Left lung (tissue), 10 donors: ENCODE results near the gene POLD3. TPM values are rescaled to one million over a fixed set of nuclear protein-coding genes. Genes with fewer than 3 reads are reported as not detected.

ENCODE experiments used
- ATAC-seq: fragments of 200-7000 bp; cut with Tn5 transposase; one replicate; pipeline ENCODE4 v1.9.1; 2020; ENCODE audit warnings: moderate library complexity
- DNase-seq, 4 donors: peaks; one replicate each; pipeline ENCODE4 v3.0.0-alpha.2; 2013 to 2020
- H3K27ac ChIP-seq, 2 donors: fragments of 200-600 bp; sonication (generic) in 1 of 2; one replicate each; pipeline versions ENCODE4 v1.5.0 to v1.8.0; 2020 to 2021
- H3K27me3 ChIP-seq, 2 donors: fragments of 200-600 bp; sonication (generic) in 1 of 2; one replicate each; pipeline versions ENCODE4 v1.5.0 to v1.8.0; 2020 to 2021
- H3K36me3 ChIP-seq, 2 donors: fragments of 200-600 bp; sonication (generic) in 1 of 2; one replicate each; pipeline versions ENCODE4 v1.5.0 to v1.8.0; 2020 to 2021
- H3K4me1 ChIP-seq, 2 donors: fragments of 200-600 bp; one replicate each; pipeline ENCODE4 v1.8.0; 2021
- H3K4me3 ChIP-seq, 2 donors: fragments of 200-600 bp; sonication (generic) in 1 of 2; one replicate each; pipeline versions ENCODE4 v1.5.0 to v1.8.0; 2020 to 2021; ENCODE audit warnings: mild to moderate bottlenecking in 1 of 2
- H3K9me3 ChIP-seq, 2 donors: fragments of 200-600 bp; sonication (generic) in 1 of 2; one replicate each; pipeline versions ENCODE4 v1.5.0 to v1.8.0; 2020 to 2021
- intact Hi-C, 2 donors: fragments of 100-400 bp; cut with DNase I; formaldehyde crosslinking; loops; one replicate each; pipeline versions ENCODE4 v1.11.2 to v1.14.2; 2022
- polyA plus RNA-seq, 6 donors: library from polyadenylated mRNA; unstranded; fragments of 120-200 nt; gene quantifications; one replicate each; pipeline ENCODE4 v1.2.1, GENCODE V29; 2013; ENCODE audit not compliant: insufficient read length in 6 of 6
- total RNA-seq, 2 donors: library from RNA; stranded (reverse); fragmentation: NEBNext Ultra II Directional; extraction: Animal tissue kit (Norgen Biotek cat#: 25700); gene quantifications; one replicate each; pipeline ENCODE4 v1.2.1, GENCODE V29; 2021
- TF ChIP-seq, protein P1 (sequence below), 2 donors: fragments of 200-600 bp; sonication (generic) in 1 of 2; IDR thresholded peaks; one replicate each; pipeline versions ENCODE4 v1.5.0 to v1.8.0; 2021; ENCODE audit warnings: antibody characterized with exemption in 2 of 2
- donor health status: DM: no; HTN: yes; CAD: no.
- donor health status: DM: no; HTN: no; CAD: no.

The POLD3 gene
- total and polyA plus RNA-seq, 8 donors = 15.0 to 41.0 (median 32.2) TPM

DNA sequence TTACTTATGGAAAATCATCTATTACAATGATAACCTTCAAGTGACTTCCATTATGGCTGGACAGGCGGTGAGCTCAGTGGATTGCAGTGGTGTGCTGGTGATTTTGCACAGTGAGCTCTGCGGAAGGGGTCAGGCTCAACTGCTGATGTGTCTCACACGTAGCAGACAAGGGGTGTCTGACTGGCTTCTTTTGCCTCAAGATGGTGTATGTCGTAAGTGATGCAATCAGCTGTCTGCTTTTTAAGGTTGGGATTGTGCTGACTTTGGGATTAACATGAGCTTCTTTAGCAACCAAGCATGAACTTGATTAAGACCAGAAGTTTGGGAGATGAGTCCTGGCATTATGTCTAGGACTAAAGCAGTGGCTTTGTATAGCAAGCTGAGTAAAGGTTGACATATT is 49.5 kb downstream of the POLD3 start:
- Histone ChIP-seq H3K9me3 (no peaks in the 10 kb centered on the region), H3K4me1 (peaks cover 0 to 2% of the 10 kb centered on the region in 2 donors), H3K27ac (no peak overlapping the region), H3K27me3 (no peaks in the 10 kb centered on the region), H3K4me3 (no peak overlapping the region), H3K36me3 (peaks cover 0 to 65% of the 10 kb centered on the region in 2 donors)
- intact Hi-C loops = no loop called here
- ATAC-seq (peak; percentile 41), DNase-seq (peak in 1 of 4 donors; percentile 4)
- TF ChIP-seq, protein P1, sequence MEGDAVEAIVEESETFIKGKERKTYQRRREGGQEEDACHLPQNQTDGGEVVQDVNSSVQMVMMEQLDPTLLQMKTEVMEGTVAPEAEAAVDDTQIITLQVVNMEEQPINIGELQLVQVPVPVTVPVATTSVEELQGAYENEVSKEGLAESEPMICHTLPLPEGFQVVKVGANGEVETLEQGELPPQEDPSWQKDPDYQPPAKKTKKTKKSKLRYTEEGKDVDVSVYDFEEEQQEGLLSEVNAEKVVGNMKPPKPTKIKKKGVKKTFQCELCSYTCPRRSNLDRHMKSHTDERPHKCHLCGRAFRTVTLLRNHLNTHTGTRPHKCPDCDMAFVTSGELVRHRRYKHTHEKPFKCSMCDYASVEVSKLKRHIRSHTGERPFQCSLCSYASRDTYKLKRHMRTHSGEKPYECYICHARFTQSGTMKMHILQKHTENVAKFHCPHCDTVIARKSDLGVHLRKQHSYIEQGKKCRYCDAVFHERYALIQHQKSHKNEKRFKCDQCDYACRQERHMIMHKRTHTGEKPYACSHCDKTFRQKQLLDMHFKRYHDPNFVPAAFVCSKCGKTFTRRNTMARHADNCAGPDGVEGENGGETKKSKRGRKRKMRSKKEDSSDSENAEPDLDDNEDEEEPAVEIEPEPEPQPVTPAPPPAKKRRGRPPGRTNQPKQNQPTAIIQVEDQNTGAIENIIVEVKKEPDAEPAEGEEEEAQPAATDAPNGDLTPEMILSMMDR (IDR thresholded peaks at IDR 0.05) = no peak

DNA sequence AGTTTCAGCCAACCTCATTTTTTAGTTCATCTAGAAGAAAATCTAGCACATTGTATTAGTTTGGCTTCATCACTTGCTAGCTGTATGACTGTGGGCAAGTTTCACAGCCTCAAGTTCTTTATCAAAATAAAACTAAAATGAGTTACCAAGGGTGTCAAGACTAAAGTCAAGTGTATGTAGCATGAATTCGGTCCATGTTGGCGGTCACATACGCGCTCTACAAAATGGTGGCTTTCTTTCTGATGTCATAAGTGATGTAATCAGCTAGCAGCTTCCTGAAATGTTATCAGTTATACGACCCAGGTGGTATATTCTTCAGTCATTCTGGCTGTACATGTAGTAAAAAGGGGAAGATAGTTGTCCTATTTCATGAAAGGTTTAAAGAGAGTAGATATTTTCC is 50.5 kb downstream of the POLD3 start:
- intact Hi-C loops = no loop called here
- H3K4me3 ChIP-seq = no peak overlapping the region

DNA sequence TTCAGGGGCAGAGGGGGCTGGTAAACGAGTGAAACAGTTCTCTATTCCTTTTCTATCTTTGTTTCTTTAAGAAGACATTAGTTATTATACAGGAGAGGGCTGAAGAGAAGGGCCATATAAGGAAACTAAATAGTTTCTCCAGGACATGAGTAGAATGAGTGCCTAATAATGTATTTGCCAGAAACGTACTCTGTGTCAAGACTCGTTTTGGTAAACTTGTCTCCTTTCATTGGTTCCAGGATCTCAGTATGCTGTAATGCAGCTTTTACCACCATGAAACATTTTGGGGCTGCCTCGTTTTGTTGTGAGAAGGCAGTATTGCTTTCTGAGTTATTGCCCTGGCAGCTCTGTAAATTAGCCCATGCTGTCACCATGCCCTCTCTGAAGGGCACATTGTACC is 51.7 kb downstream of the POLD3 start:
- no peak for ATAC-seq
- intact Hi-C loops = no loop called here
- Histone ChIP-seq H3K9me3 (no peaks in the 10 kb centered on the region), H3K27me3 (no peaks in the 10 kb centered on the region), H3K27ac (no peak overlapping the region), H3K4me1 (no peaks in the 10 kb centered on the region), H3K4me3 (no peak overlapping the region), H3K36me3 (peaks cover 0 to 60% of the 10 kb centered on the region in 2 donors)
- DNase-seq = no peak
- TF ChIP-seq, protein P1 (IDR thresholded peaks at IDR 0.05) = no peak

More for the DNA sequence above, 50.5 kb downstream of the POLD3 start:
- no peak for DNase-seq
- no peaks in the 10 kb centered on the region for H3K9me3 ChIP-seq
- H3K27me3 ChIP-seq = no peaks in the 10 kb centered on the region
- no peaks in the 10 kb centered on the region for H3K4me1 ChIP-seq
- peaks cover 0 to 63% of the 10 kb centered on the region in 2 donors for H3K36me3 ChIP-seq
- H3K27ac ChIP-seq = no peak overlapping the region
- TF ChIP-seq, protein P1 (IDR thresholded peaks at IDR 0.05) = no peak
- ATAC-seq = no peak

DNA sequence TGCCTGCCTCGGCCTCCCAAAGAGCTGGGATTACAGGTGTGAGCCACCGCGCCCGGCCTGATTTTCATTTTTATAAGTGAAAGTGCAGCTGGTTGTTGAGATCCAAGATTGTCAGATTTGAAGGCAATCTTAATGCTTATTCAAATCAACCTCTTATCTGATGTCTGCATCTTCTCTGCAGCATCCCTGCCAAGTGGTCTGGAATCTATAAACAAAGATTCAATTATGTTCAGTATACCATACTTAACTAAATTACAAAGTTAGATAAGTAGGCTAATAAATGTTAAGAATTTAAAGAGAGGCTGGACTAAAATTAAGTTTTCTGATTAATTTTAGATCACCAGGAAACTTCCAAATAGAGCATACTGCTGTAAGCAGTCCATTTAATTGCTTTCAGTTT is 53.8 kb downstream of the POLD3 start:
- intact Hi-C loops = no loop called here
- Histone ChIP-seq H3K4me1 (no peaks in the 10 kb centered on the region), H3K36me3 (peaks cover 0 to 43% of the 10 kb centered on the region in 2 donors), H3K9me3 (no peaks in the 10 kb centered on the region), H3K27me3 (no peaks in the 10 kb centered on the region), H3K27ac (no peak overlapping the region), H3K4me3 (no peak overlapping the region)
- DNase-seq (no peak), ATAC-seq (no peak)
- TF ChIP-seq, protein P1 (IDR thresholded peaks at IDR 0.05) = no peak

DNA sequence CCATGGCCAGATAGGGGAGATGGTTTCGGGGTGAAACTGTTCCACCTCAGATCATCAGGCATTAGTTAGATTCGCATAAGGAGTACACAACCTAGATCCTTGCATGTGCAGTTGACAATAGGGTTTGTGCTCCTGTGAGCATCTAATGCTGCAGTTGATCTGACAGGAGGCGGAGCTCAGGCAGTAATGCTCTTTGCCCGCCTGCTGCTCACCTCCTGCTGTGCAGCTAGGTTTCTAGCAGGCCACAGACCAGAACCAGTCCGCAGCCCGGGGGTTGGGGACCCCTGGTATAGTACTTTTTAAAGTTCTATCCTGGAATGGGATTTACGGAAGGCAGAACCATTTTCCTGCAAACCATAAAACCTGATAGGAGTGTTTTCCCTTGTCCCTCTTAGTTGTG is 54.6 kb downstream of the POLD3 start:
- H3K27me3 ChIP-seq = no peaks in the 10 kb centered on the region
- intact Hi-C loops = no loop called here
- peaks cover 0 to 36% of the 10 kb centered on the region in 2 donors for H3K36me3 ChIP-seq
- DNase-seq (no peak), ATAC-seq (no peak)
- no peak overlapping the region for H3K27ac ChIP-seq
- H3K9me3 ChIP-seq = no peaks in the 10 kb centered on the region
- no peak overlapping the region for H3K4me3 ChIP-seq
- H3K4me1 ChIP-seq = no peaks in the 10 kb centered on the region
- TF ChIP-seq, protein P1 (IDR thresholded peaks at IDR 0.05) = no peak
